GM21786 (cell line): ENCODE measurements around the gene KRTAP2-2.
"Not testable (repeated sequence)": the region's sequence is repeated elsewhere in the genome, so short reads cannot be mapped to it uniquely, and the experiment has no call there.

ENCODE experiments used
- ATAC-seq: cut with Tn5 transposase; IDR thresholded peaks from one replicate; pipeline ENCODE4 v1.9.1; 2021; ENCODE audit not compliant: unreplicated experiment

KRTAP2-2 gene

GRCh38 chr17:41055130-41055529 is at the start of gene KRTAP2-2:
Gene KRTAP2-2 (minus strand): TSS chr17:41055230. CDS start chr17:41055211, 19 bp downstream.
- ATAC-seq = not testable (repeated sequence)

DNA sequence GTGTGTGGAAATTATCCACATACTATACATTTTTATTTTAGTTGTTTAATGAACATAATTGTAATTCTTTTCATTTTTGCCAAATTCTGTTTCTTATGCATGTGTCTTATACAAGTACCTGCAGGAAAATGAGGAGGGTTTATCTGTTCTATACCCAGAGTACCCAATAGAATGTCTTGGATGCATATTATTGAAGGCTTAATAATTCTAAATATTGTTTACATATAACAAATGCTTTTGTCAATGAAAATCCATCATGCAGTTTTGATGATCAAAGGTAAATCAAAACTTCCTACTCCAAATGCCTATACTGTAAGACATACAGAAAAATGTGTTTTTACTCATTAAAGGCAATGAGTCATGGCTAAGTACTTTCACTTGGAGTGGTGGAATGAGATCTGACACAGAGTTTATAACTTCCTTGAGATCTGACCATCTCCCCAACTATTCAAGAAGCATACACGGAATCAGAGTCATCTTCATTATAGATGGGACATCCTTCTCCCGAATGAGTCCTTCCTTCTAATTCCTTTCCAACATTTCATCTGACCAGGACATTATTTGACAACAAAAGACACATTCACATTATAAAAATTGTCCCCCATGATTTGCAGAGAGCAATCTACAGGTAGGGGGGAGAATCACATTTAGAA is 49.5 kb upstream of the KRTAP2-2 start:
- ATAC-seq = not testable (repeated sequence)

DNA sequence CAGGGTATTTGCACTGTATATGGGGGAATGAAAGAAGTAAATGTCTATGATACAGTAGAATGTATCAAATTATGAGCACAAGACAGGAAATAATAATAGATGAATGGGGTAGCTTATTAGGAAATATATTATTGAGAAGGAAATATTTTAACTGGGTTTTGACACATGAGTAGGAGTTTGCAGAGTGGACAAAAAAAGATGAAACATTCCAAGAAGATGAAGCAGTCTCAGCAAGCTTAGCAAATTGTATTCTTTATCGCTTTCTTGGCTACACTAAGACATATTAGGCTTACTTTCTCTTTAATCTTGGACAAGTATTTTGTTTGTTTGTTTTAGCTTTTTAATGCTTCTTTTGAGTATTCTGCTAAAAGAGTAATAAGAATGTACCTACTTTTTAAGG is 48.9 kb upstream of the KRTAP2-2 start:
- ATAC-seq = no peak

GRCh38 chr17:41101586-41102259 is 46.7 kb upstream of the KRTAP2-2 start, which contains the start of gene KRTAP4-16:
Gene KRTAP4-16 (minus strand): TSS chr17:41102209. CDS start chr17:41102209, 0 bp downstream.
- ATAC-seq = no peak

DNA sequence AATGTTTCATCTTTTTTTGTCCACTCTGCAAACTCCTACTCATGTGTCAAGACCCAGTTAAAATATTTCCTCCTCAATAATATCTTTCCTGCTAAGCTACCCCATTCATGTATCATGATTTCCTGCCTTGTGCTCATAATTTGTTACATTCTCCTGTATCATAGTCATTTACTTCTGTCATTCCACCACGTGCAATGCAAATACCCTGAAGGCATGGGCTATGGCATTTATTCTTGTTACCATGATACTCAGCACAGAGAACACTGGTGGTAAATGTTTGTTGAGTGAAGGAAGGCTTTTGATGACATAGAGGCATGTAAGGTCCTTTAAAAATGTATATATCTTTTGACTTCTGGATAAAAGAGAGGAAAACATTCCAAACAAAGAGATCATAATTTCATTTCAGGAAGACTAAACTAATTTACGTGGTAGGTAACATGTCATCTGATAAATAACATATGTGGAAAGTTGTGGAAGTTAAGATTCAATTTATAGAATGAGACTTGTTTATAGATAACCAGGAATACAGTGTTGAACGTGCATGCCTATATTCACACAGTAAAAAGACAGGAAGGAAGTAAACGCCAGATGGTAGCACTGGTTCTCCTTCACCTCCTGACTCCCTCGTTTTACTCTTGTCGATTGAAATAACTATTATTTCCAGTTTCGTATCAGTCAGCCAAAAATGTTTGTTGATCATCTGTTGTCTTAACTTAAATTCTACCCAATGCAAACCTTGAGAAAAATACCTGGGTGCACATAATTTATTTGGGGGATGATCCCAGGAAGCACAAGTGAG is 44.9 kb upstream of the KRTAP2-2 start:
- ATAC-seq = not testable (repeated sequence)

DNA sequence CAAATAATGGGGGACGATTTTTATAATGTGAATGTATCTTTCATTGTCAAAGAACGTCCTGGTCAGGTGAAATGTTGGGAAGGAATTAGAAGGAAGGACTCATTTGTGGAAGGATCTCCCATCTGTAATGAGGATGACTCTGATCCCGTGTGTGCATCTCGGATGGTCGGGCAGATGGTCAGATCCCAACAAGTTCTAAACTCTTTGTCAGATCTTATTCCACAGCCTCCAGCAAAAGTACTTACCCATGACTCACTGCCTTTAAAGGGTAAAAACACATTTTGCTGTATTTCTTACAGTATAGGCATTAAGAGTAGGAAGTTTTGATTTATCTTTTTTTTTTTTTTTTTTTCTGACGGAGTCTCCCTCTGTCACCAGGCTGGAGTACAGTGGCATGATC is 43.5 kb upstream of the KRTAP2-2 start:
- no peak for ATAC-seq

DNA sequence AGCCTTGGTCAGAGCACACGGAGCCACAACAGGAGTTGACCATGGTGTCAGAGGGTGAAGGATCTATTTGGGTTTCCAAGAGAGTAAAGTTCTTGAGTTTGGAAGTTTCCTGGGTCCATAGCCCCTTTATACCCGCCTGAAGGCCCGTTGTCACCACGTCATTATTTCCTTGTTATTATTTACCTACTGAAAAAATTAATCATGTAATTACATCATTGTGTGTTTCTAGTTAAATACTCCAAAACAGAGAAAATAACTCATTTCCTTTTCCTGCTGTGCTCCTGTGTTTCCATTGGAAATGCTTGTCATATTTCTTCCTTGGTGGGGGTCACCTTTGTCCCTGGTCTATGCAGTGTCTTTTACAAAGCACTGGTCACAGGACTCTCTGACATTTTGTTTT is 43.0 kb upstream of the KRTAP2-2 start, which contains the start of gene KRTAP4-8:
TSS of gene KRTAP4-8 (minus strand) at position 101 of the 400 bp plus-strand sequence. CDS start at position 43, 58 bp downstream.
- ATAC-seq = no peak

- ATAC-seq = no peak
Measured at GRCh38 chr17:41096055-41096454, 41.0 kb upstream of the KRTAP2-2 start.

GRCh38 chr17:41088760-41089352 is 33.8 kb upstream of the KRTAP2-2 start:
- not testable (repeated sequence) for ATAC-seq

- ATAC-seq = not testable (repeated sequence)
Measured at GRCh38 chr17:41084100-41084856, 29.2 kb upstream of the KRTAP2-2 start, which contains the start of gene KRTAP4-7. Gene KRTAP4-7 (plus strand): TSS chr17:41084150. CDS start chr17:41084207, 57 bp downstream.

DNA sequence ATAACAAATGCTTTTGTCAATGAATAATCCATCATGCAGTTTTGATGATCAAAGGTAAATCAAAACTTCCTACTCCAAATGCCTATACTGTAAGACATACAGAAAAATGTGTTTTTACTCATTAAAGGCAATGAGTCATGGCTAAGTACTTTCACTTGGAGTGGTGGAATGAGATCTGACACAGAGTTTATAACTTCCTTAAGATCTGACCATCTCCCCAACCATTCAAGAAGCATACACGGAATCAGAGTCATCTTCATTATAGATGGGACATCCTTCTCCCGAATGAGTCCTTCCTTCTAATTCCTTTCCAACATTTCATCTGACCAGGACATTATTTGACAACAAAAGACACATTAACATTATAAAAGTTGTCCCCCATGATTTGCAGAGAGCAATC is 28.4 kb upstream of the KRTAP2-2 start:
- ATAC-seq = not testable (repeated sequence)

DNA sequence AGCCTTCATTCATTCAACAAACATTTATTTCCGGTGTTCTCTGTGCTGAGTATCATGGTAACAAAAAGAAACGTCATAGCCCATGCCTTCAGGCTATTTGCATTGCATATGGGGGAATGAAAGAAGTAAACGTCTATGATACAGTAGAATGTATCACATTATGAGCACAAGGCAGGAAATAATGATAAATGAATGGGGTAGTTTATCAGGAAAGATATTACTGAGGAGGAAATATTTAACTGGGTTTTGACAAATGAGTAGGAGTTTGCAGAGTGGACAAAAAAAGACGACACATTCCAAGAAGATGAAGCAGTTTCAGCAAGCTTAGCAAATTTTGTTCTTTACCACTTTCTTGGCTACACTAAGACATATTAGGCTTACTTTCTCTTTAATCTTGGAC is 27.6 kb upstream of the KRTAP2-2 start:
- no peak for ATAC-seq

- no peak for ATAC-seq
Measured at GRCh38 chr17:41076788-41077187, 21.8 kb upstream of the KRTAP2-2 start.

DNA sequence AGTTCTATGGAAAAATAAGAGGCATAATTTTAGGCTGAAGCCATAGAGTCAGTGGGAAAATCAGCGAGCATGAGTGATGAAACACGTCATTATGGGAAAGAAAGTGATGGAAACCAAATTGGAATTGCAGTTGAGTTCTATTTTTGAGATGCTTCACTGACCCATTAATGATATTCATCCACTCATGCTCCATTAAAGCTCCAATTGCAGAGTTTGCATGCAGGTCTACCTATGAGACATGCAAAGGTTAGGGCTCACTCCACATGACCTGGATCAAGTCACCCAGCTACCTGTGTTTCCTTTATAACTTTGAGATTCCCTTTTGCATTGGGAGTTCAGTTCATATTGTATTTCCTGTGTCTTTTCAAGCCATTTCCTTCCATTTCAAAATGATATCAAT is 18.6 kb upstream of the KRTAP2-2 start:
- no peak for ATAC-seq

GRCh38 chr17:41071606-41072360 is 16.8 kb upstream of the KRTAP2-2 start:
- ATAC-seq = no peak

- ATAC-seq = no peak
Measured at GRCh38 chr17:41069031-41069430, 14.0 kb upstream of the KRTAP2-2 start.

GRCh38 chr17:41067281-41067680 is 12.3 kb upstream of the KRTAP2-2 start:
- no peak for ATAC-seq

DNA sequence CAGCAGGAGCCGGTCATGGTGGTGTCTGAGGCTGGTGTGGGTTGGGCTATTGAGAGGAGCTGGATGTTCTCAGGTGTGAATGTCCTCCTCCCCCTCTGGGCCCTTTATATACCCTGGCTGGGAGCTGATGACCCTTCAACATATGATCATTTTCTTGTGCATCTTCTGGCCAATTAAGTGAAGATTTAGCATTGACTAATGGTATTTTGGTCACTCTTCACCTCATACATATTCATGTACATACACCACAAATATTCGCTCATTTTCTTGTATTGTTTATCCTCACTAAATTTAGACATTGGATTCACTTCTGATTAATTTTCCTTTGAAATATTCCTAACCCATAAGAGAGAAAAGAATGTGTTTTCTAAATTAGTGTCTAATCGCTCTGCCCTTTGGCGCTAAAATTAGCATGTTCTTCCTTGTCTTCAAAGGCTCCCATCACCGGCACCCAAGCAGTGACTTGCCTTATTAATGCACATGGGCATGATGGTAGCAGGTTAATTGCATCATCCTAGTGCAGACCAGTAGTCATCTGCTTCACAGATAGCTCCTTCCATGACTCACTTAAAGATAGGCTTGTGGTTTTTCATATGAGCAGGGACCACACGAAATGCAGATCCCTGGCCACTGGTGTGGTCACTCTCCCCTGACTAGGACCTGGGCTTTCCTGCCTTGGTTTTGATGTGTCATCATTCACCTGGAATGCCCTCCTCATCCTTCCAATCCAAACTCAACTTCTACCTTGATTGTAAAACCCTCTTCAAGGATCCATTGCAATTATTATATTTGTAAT is 11.0 kb upstream of the KRTAP2-2 start, which contains the start of gene KRTAP2-4:
TSS of gene KRTAP2-4 (minus strand) at position 51 of the 796 bp plus-strand sequence. CDS start at position 17, 34 bp downstream.
- no peak for ATAC-seq
